HTR-8/SVneo (cell line): ENCODE results near the gene CHSY1.
A peak's percentile ranks its signal among the peaks of the same experiment; 100 is the strongest.

Experiments
- DNase-seq: peaks from one replicate; pipeline ENCODE4 v3.0.0; 2011; ENCODE audit warnings: low spot score, mixed read lengths; ENCODE audit not compliant: insufficient read length
- FAIRE-seq: peaks from 2 replicates; lab custom pipeline; 2011; peaks lifted over from hg19 to GRCh38; lab: Jason Lieb, UNC

CHSY1 gene

GRCh38 chr15:101177866-101178265 is 74.0 kb downstream of the CHSY1 start:
- no peak for DNase-seq

GRCh38 chr15:101176625-101177024 is 75.2 kb downstream of the CHSY1 start:
- FAIRE-seq: no peak
- no peak for DNase-seq

More at GRCh38 chr15:101177866-101178265, 74.0 kb downstream of the CHSY1 start:
- FAIRE-seq: no peak

- DNase-seq (no peak), FAIRE-seq (no peak)
These were observed 76.4 kb downstream of the CHSY1 start for GRCh38 chr15:101175401-101175800.

- no peak for DNase-seq
These were observed 77.5 kb downstream of the CHSY1 start for GRCh38 chr15:101174152-101174920.

GRCh38 chr15:101173233-101174119 is 78.4 kb downstream of the CHSY1 start:
- no peak for DNase-seq
- FAIRE-seq: no peak

More at GRCh38 chr15:101174152-101174920, 77.5 kb downstream of the CHSY1 start:
- FAIRE-seq: no peak

- DNase-seq (no peak), FAIRE-seq (no peak)
These were observed 79.3 kb downstream of the CHSY1 start for GRCh38 chr15:101172501-101173071.

GRCh38 chr15:101171954-101172353 is 79.9 kb downstream of the CHSY1 start:
- FAIRE-seq (no peak), DNase-seq (no peak)

GRCh38 chr15:101170568-101171350 is 81.1 kb downstream of the CHSY1 start:
- FAIRE-seq: no peak
- DNase-seq: no peak

- FAIRE-seq (no peak), DNase-seq (no peak)
These were observed 82.3 kb downstream of the CHSY1 start for GRCh38 chr15:101169495-101170071.

- DNase-seq (no peak), FAIRE-seq (no peak)
These were observed 82.9 kb downstream of the CHSY1 start for GRCh38 chr15:101168898-101169494.

GRCh38 chr15:101168463-101168824 is 83.4 kb downstream of the CHSY1 start:
- DNase-seq: no peak
- FAIRE-seq: no peak

- DNase-seq: peak; percentile 80
- peak; percentile 60 for FAIRE-seq
These were observed 83.9 kb downstream of the CHSY1 start for GRCh38 chr15:101167753-101168462.

- DNase-seq (no peak), FAIRE-seq (no peak)
These were observed 84.5 kb downstream of the CHSY1 start for GRCh38 chr15:101167411-101167752.

GRCh38 chr15:101165905-101166471 is 85.9 kb downstream of the CHSY1 start:
- no peak for DNase-seq
- no peak for FAIRE-seq

GRCh38 chr15:101162701-101163483 is 89.0 kb downstream of the CHSY1 start:
- DNase-seq: no peak
- no peak for FAIRE-seq

- FAIRE-seq (no peak), DNase-seq (no peak)
These were observed 90.2 kb downstream of the CHSY1 start for GRCh38 chr15:101161656-101162055.

- no peak for DNase-seq
- no peak for FAIRE-seq
These were observed 91.7 kb downstream of the CHSY1 start for GRCh38 chr15:101159936-101160815.
